A673 (cell line): ENCODE measurements around the gene EXOC3L1.

Experiments
- CTCF ChIP-seq: fragments of 300-800, 200-600 bp; sonication (generic); conservative IDR thresholded peaks from 2 replicates; pipeline ENCODE4 v1.5.1; 2017; ENCODE audit warnings: low read depth, mild to moderate bottlenecking, antibody characterized with exemption, low read length, moderate library complexity, mixed read lengths
- EZH2 ChIP-seq: fragments of 200-600 bp; sonication (generic); IDR thresholded peaks from 2 replicates; pipeline ENCODE4 v1.6.1; 2017; ENCODE audit warnings: borderline replicate concordance, low read depth, mild to moderate bottlenecking, mixed read lengths, antibody characterized with exemption, low read length; ENCODE audit not compliant: poor library complexity, severe bottlenecking

- TF ChIP-seq CTCF (no peak), EZH2 (no peak)
Measured at GRCh38 chr16:67144943-67145342, 45.0 kb downstream of the EXOC3L1 start.
